SU-DHL-6 (cell line): ENCODE data around the gene SPEF2.

ENCODE experiments used
- CTCF ChIP-seq: fragments of 200-600 bp; sonication (generic); IDR thresholded peaks from one replicate; pipeline ENCODE4 v1.5.1; 2017; ENCODE audit warnings: antibody characterized with exemption, mild to moderate bottlenecking, low read length, moderate library complexity; ENCODE audit not compliant: insufficient read depth, poor library complexity, severe bottlenecking
- EZH2phosphoT487 ChIP-seq: fragments of 200-600 bp; sonication (generic), shearing (Covaris generic); conservative IDR thresholded peaks from 2 replicates; pipeline ENCODE4 v1.6.1; 2018; ENCODE audit warnings: mild to moderate bottlenecking, antibody characterized with exemption, low read length, moderate library complexity, mixed read lengths

DNA sequence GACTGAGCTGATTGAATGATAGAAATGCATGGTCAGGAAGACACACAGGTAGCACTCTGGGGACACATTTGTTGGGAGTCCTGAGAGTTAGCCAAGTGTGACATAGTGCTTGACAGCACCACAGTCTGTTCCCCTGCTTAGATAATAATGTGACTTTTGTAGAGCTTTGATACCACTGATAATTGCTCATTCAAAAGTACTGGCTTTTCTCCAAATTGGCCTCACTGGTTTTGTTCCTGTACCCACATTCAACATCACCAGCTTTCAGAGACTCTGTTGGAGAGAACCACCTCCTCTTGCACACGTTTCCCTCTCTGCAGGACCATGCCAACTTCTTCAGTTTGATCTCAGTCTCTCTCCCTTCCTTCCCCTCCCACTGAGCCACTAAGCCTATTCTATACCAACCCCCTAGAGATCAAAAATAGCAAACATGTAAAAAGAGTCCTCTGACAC, 186.6 kb downstream of the SPEF2 start:
- TF ChIP-seq CTCF = no peak
- no peak for TF ChIP-seq EZH2phosphoT487
